Heart left ventricle (tissue), 13 donors: Measurements from ENCODE around the gene DAB2.

Source experiments
- POLR2A ChIP-seq, 2 donors: fragments of 450-650 bp; IDR thresholded peaks; one replicate each; pipeline ENCODE4 v1.6.1; 2017; ENCODE audit warnings: antibody characterized with exemption in 2 of 2, mild to moderate bottlenecking in 2 of 2, moderate library complexity in 2 of 2
- TF ChIP-seq, protein P1 (sequence below), 12 donors: fragments of 200-600 bp; sonication (generic) in 4 of 12; IDR thresholded peaks; one replicate each; pipeline versions ENCODE4 v1.5.0 to v1.8.0; 2018 to 2022; ENCODE audit warnings: antibody characterized with exemption in 12 of 12, mild to moderate bottlenecking in 5 of 12
- donor health status: ischemic (EF 13 %, LVEDD 7.1; RV severe dilation, severe dysfunction).
- donor health status: DM: no; HTN: yes; CAD: no.
- donor health status: DM: no; HTN: no; CAD: no.
- donor health status: ischemic (EF 25% LVEDD 6.9; RV normal size, moderate dysfunction).
- donor health status: ischemic (EF 25% LVEDD 5.7; RV mildly dilated, moderate dysfunction).
- donor health status: ischemic (EF 35%, LVEDD 5.7; RV mildly dilated, moderate dysfunction).
- donor health status: nonischemic (EF 11% LVEDD 7.7; RV severe dilation, severe dysfunction).
- donor health status: DM: yes; HTN: yes; CAD: no.
- donor health status: PGD.
- donor health status: ischemic (EF 29% LVEDD 5.4; RV normal size, mild dysfunction).
- donor health status: nonischemic (EF 23%, LVEDD 6.1; RV moderate dilation, normal function).

GRCh38 chr5:39428640-39429039 is 3.9 kb upstream of the DAB2 start:
- TF ChIP-seq, protein P1, sequence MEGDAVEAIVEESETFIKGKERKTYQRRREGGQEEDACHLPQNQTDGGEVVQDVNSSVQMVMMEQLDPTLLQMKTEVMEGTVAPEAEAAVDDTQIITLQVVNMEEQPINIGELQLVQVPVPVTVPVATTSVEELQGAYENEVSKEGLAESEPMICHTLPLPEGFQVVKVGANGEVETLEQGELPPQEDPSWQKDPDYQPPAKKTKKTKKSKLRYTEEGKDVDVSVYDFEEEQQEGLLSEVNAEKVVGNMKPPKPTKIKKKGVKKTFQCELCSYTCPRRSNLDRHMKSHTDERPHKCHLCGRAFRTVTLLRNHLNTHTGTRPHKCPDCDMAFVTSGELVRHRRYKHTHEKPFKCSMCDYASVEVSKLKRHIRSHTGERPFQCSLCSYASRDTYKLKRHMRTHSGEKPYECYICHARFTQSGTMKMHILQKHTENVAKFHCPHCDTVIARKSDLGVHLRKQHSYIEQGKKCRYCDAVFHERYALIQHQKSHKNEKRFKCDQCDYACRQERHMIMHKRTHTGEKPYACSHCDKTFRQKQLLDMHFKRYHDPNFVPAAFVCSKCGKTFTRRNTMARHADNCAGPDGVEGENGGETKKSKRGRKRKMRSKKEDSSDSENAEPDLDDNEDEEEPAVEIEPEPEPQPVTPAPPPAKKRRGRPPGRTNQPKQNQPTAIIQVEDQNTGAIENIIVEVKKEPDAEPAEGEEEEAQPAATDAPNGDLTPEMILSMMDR (IDR thresholded peaks at IDR 0.05): no peak
- no peak for TF ChIP-seq POLR2A (IDR thresholded peaks at IDR 0.05)
